Liver (tissue), 3 donors: Measurements from ENCODE around the gene EMID1.

Experiments
- HNF4G ChIP-seq: IDR thresholded peaks from 2 replicates; pipeline ENCODE4 v1.6.1; 2016; ENCODE audit warnings: antibody characterized with exemption
- JUND ChIP-seq, 2 donors: IDR thresholded peaks; 2 replicates each; pipeline ENCODE4 v1.6.1; 2016; ENCODE audit warnings: antibody characterized with exemption in 2 of 2
- NR2F2 ChIP-seq: IDR thresholded peaks from 2 replicates; pipeline ENCODE4 v1.6.1; 2016; ENCODE audit warnings: antibody characterized with exemption
- RAD21 ChIP-seq, 2 donors: IDR thresholded peaks; 2 replicates each; pipeline ENCODE4 v1.6.1; 2016; ENCODE audit warnings: antibody characterized with exemption in 2 of 2, mild to moderate bottlenecking in 2 of 2
- SP1 ChIP-seq: IDR thresholded peaks from 2 replicates; pipeline ENCODE4 v1.6.1; 2018; ENCODE audit warnings: antibody characterized with exemption, mild to moderate bottlenecking
- TAF1 ChIP-seq: conservative IDR thresholded peaks from 2 replicates; pipeline ENCODE4 v1.6.1; 2016; ENCODE audit warnings: antibody characterized with exemption, mild to moderate bottlenecking
- YY1 ChIP-seq: IDR thresholded peaks from 2 replicates; pipeline ENCODE4 v1.6.1; 2016; ENCODE audit warnings: antibody characterized with exemption, mild to moderate bottlenecking
- TF ChIP-seq, protein P1 (sequence below): fragments of 150-350 bp; IDR thresholded peaks from 2 replicates; pipeline ENCODE4 v1.5.1; 2017; ENCODE audit warnings: improper control_type of control experiment, low read depth, low read length; ENCODE audit not compliant: missing input control
- TF ChIP-seq, protein P2 (sequence below): IDR thresholded peaks from 2 replicates; pipeline ENCODE4 v1.6.1; 2016; ENCODE audit warnings: antibody characterized with exemption, mild to moderate bottlenecking
- TF ChIP-seq, protein P3 (sequence below): IDR thresholded peaks from 2 replicates; pipeline ENCODE4 v1.6.1; 2016; ENCODE audit warnings: antibody characterized with exemption
- TF ChIP-seq, protein P4 (sequence below): IDR thresholded peaks from 2 replicates; pipeline ENCODE4 v1.6.1; 2016; ENCODE audit warnings: antibody characterized with exemption
- donor health status: healthy.
- donor health status: healthy.

DNA sequence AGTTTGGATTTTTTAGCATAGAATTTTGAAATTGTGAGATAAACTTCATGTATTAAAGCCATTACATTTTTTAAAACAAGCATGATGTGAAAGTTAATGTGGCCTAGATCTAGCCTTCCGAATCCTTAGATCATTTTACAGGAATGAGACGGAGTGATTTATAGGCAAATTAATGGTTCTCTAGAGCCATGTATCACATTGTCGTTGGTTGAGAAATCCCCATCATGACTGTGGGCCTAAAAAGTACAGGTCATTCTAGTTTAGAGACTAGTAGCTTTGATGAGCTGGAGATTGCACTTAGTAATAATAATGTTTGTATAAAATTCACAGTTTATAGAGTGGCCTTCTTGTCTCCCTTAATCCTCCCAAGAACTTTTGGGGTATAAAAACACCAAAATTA is 69.5 kb downstream of the EMID1 start:
- TF ChIP-seq HNF4G (no peak), JUND (IDR thresholded peaks at IDR 0.05) (no peak), SP1 (no peak), RAD21 (IDR thresholded peaks at IDR 0.05) (no peak), YY1 (no peak), NR2F2 (no peak), TAF1 (no peak)
- TF ChIP-seq, protein P1, sequence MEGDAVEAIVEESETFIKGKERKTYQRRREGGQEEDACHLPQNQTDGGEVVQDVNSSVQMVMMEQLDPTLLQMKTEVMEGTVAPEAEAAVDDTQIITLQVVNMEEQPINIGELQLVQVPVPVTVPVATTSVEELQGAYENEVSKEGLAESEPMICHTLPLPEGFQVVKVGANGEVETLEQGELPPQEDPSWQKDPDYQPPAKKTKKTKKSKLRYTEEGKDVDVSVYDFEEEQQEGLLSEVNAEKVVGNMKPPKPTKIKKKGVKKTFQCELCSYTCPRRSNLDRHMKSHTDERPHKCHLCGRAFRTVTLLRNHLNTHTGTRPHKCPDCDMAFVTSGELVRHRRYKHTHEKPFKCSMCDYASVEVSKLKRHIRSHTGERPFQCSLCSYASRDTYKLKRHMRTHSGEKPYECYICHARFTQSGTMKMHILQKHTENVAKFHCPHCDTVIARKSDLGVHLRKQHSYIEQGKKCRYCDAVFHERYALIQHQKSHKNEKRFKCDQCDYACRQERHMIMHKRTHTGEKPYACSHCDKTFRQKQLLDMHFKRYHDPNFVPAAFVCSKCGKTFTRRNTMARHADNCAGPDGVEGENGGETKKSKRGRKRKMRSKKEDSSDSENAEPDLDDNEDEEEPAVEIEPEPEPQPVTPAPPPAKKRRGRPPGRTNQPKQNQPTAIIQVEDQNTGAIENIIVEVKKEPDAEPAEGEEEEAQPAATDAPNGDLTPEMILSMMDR: no peak
- TF ChIP-seq, protein P2, sequence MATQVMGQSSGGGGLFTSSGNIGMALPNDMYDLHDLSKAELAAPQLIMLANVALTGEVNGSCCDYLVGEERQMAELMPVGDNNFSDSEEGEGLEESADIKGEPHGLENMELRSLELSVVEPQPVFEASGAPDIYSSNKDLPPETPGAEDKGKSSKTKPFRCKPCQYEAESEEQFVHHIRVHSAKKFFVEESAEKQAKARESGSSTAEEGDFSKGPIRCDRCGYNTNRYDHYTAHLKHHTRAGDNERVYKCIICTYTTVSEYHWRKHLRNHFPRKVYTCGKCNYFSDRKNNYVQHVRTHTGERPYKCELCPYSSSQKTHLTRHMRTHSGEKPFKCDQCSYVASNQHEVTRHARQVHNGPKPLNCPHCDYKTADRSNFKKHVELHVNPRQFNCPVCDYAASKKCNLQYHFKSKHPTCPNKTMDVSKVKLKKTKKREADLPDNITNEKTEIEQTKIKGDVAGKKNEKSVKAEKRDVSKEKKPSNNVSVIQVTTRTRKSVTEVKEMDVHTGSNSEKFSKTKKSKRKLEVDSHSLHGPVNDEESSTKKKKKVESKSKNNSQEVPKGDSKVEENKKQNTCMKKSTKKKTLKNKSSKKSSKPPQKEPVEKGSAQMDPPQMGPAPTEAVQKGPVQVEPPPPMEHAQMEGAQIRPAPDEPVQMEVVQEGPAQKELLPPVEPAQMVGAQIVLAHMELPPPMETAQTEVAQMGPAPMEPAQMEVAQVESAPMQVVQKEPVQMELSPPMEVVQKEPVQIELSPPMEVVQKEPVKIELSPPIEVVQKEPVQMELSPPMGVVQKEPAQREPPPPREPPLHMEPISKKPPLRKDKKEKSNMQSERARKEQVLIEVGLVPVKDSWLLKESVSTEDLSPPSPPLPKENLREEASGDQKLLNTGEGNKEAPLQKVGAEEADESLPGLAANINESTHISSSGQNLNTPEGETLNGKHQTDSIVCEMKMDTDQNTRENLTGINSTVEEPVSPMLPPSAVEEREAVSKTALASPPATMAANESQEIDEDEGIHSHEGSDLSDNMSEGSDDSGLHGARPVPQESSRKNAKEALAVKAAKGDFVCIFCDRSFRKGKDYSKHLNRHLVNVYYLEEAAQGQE: no peak
- TF ChIP-seq, protein P3, sequence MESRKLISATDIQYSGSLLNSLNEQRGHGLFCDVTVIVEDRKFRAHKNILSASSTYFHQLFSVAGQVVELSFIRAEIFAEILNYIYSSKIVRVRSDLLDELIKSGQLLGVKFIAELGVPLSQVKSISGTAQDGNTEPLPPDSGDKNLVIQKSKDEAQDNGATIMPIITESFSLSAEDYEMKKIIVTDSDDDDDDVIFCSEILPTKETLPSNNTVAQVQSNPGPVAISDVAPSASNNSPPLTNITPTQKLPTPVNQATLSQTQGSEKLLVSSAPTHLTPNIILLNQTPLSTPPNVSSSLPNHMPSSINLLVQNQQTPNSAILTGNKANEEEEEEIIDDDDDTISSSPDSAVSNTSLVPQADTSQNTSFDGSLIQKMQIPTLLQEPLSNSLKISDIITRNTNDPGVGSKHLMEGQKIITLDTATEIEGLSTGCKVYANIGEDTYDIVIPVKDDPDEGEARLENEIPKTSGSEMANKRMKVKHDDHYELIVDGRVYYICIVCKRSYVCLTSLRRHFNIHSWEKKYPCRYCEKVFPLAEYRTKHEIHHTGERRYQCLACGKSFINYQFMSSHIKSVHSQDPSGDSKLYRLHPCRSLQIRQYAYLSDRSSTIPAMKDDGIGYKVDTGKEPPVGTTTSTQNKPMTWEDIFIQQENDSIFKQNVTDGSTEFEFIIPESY: no peak
- TF ChIP-seq, protein P4, sequence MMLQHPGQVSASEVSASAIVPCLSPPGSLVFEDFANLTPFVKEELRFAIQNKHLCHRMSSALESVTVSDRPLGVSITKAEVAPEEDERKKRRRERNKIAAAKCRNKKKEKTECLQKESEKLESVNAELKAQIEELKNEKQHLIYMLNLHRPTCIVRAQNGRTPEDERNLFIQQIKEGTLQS: no peak
